Measurements from ENCODE around the gene CROCC2. TPM values are rescaled to one million over a fixed set of nuclear protein-coding genes. Genes with fewer than 3 reads are reported as not detected.

Gene CROCC2
- total RNA-seq, 1 experiment from 2014 or later = not detected

DNA sequence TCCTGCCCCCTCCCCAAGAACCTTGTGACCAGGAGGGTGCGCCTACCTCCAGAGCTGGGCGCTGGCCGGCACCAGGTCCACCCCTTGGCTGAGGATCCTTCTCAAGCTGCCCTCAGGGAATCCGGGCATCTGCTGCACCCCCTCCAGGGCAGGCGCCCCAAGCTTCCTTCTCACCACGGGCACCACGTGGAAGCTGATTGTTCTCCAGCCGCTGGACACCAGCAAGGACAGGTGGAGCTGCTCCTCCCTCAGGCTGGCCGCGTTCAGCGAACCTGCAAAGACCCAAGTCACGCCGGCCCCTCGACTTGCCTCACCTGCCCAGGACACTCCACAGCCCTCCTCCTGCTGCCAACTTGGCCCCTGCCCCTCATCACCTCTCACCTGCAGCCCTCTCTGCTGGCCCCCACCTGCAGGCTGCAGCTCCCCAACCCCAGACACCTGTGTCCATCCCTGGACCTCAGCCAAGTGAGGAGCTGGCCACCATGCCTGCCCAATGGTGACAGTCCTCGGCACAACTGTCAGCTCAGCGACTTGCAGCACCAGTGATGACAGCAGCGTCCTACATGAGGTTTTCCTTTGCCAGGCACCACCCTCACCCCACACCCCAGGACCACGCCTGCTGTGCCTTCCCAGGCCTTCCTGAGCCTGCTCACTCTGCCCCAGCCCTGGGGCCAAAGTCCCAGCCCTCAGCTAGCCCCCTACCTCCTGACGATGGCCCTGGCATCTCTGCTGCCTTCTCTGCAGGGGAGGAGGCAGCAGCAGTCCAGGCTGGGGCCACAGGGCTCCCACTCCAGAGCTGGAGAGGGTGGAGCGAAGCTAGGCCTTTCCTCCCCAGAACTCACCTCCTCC lies 14.4 kb upstream of the CROCC2 start:
- Histone ChIP-seq H3K27ac (ENCODE audit: low read depth, low read length) (no peak overlapping the region), H3K9ac (ENCODE audit: low read length) (no peak overlapping the region), H3K4me3 (replicated peaks in 1 of 2; ENCODE audit: low read depth in 1 of 2, low read length in 2 of 2) (no peak overlapping the region), H3K27me3 (ENCODE audit: insufficient read depth, low read length) (no peaks in the 10 kb centered on the region), H3K79me2 (ENCODE audit: insufficient read depth, low read length) (no peaks in the 10 kb centered on the region), H3K9me3 (ENCODE audit: control insufficient read depth in 1 of 2, insufficient read depth in 1 of 2, low read depth in 1 of 2, low read length in 2 of 2) (no peaks in the 10 kb centered on the region), H3K4me2 (ENCODE audit: low read length) (no peak overlapping the region), H2AFZ (ENCODE audit: low read depth, low read length, poor library complexity, severe bottlenecking) (no peak overlapping the region), H4K20me1 (ENCODE audit: insufficient read depth) (no peaks in the 10 kb centered on the region), H3K9me2 (ENCODE audit: insufficient read depth) (no peaks in the 10 kb centered on the region), H3K4me1 (ENCODE audit: control insufficient read depth in 1 of 2, insufficient read depth in 2 of 2, low read length in 2 of 2) (peaks cover 27 to 52% of the 10 kb centered on the region in 2 experiments), H3K36me3 (ENCODE audit: control insufficient read depth in 1 of 2, insufficient read depth in 2 of 2, low read length in 2 of 2) (no peaks in the 10 kb centered on the region)
- no peak for DNase-seq (ENCODE audit: low read depth, low spot score)
- BruUV-seq (replicated peaks) = no TSS peak
- ATAC-seq = no peak
- intact Hi-C loops (cut with micrococcal nuclease) = no loop called here
- CTCF ChIA-PET = no interaction called here
- POLR2A ChIA-PET = no interaction called here
- RAD21 ChIA-PET (ENCODE audit: low non-redundant PET in 1 of 2, low total read pairs in 2 of 2, uncharacterized antibody in 2 of 2, unreplicated experiment in 2 of 2) = interaction anchor here in 1 of 2 experiments (0.6 kb wide), 1 partner anchor 9 kb away, joined by 4 read pairs; no protein-coding TSS in a partner anchor
- TF ChIP-seq EZH2phosphoT487 (IDR thresholded peaks at IDR 0.05; ENCODE audit: borderline replicate concordance) = no peak
- no peak for TF ChIP-seq CBX3 (IDR thresholded peaks at IDR 0.05; ENCODE audit: low read depth)
- TF ChIP-seq SIN3A (IDR thresholded peaks at IDR 0.05; ENCODE audit: low read depth) = no peak
- no peak for TF ChIP-seq SRF (IDR thresholded peaks at IDR 0.05; ENCODE audit: low read depth)
- TF ChIP-seq, protein P1, sequence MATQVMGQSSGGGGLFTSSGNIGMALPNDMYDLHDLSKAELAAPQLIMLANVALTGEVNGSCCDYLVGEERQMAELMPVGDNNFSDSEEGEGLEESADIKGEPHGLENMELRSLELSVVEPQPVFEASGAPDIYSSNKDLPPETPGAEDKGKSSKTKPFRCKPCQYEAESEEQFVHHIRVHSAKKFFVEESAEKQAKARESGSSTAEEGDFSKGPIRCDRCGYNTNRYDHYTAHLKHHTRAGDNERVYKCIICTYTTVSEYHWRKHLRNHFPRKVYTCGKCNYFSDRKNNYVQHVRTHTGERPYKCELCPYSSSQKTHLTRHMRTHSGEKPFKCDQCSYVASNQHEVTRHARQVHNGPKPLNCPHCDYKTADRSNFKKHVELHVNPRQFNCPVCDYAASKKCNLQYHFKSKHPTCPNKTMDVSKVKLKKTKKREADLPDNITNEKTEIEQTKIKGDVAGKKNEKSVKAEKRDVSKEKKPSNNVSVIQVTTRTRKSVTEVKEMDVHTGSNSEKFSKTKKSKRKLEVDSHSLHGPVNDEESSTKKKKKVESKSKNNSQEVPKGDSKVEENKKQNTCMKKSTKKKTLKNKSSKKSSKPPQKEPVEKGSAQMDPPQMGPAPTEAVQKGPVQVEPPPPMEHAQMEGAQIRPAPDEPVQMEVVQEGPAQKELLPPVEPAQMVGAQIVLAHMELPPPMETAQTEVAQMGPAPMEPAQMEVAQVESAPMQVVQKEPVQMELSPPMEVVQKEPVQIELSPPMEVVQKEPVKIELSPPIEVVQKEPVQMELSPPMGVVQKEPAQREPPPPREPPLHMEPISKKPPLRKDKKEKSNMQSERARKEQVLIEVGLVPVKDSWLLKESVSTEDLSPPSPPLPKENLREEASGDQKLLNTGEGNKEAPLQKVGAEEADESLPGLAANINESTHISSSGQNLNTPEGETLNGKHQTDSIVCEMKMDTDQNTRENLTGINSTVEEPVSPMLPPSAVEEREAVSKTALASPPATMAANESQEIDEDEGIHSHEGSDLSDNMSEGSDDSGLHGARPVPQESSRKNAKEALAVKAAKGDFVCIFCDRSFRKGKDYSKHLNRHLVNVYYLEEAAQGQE (IDR thresholded peaks at IDR 0.05; ENCODE audit: low read depth) = no peak
- TF ChIP-seq EGR1 (IDR thresholded peaks at IDR 0.05; ENCODE audit: low read depth) = no peak
- TF ChIP-seq, protein P2, sequence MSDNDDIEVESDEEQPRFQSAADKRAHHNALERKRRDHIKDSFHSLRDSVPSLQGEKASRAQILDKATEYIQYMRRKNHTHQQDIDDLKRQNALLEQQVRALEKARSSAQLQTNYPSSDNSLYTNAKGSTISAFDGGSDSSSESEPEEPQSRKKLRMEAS (IDR thresholded peaks at IDR 0.05) = no peak
